Prostate gland (tissue), 2 donors: ENCODE results near the gene RIOK3. TPM values are rescaled to one million over a fixed set of nuclear protein-coding genes. Genes with fewer than 3 reads are reported as not detected.
"Not testable (repeated sequence)": the region's sequence is repeated elsewhere in the genome, so short reads cannot be mapped to it uniquely, and the experiment has no call there.

ENCODE experiments used
- DNase-seq: peaks from one replicate; pipeline ENCODE4 v3.0.0-alpha.2; 2019; ENCODE audit warnings: low spot score
- H3K27ac ChIP-seq, 2 donors: fragments of 200-600 bp; sonication (generic); 2 replicates each; pipeline ENCODE4 v1.5.1; 2017 to 2019
- H3K27me3 ChIP-seq: fragments of 200-600 bp; sonication (generic); replicated peaks from 2 replicates; pipeline ENCODE4 v1.5.1; 2019; ENCODE audit not compliant: insufficient read depth
- H3K36me3 ChIP-seq, 2 donors: fragments of 200-600 bp; sonication (generic); 1 replicate in 1 of 2; 2 replicates in 1 of 2; pipeline versions ENCODE4 v1.5.1 to v1.8.1; 2017 to 2019
- H3K4me1 ChIP-seq: fragments of 200-600 bp; sonication (generic); replicated peaks from 2 replicates; pipeline ENCODE4 v1.5.1; 2019
- H3K4me3 ChIP-seq, 2 donors: fragments of 200-600 bp; sonication (generic); 2 replicates each; pipeline ENCODE4 v1.5.1; 2017 to 2019
- H3K9me3 ChIP-seq: fragments of 200-600 bp; sonication (generic); 2 replicates; pipeline ENCODE4 v1.5.1; 2017
- POLR2A ChIP-seq: fragments of 450-650 bp; IDR thresholded peaks from one replicate; pipeline ENCODE4 v1.6.1; 2016; ENCODE audit warnings: antibody characterized with exemption, mild to moderate bottlenecking
- POLR2AphosphoS5 ChIP-seq: sonication (generic); formaldehyde crosslinking; IDR thresholded peaks from one replicate; pipeline ENCODE4 v1.6.1; 2017; ENCODE audit warnings: antibody characterized with exemption
- WGBS: methylation state at CpG from one replicate; pipeline ENCODE4 v1.1.5; 2018; 5-methylcytosine and 5-hydroxymethylcytosine counted together
- intact Hi-C: fragments of 100-400 bp; cut with DNase I; formaldehyde crosslinking; loops from one replicate; pipeline ENCODE4 v1.14.2; 2022
- total RNA-seq, 2 donors: library from RNA; depleted of rRNA; stranded (reverse); fragments of >200 nt; gene quantifications; one replicate each; pipeline ENCODE4 v1.1.0, GENCODE V29; 2016
- TF ChIP-seq, protein P1 (sequence below), 4 experiments: fragments of 200-600 bp in 2 of 4; fragments of 450-650 bp in 2 of 4; sonication (generic) in 2 of 4; IDR thresholded peaks; 1 replicate in 3 of 4; 2 replicates in 1 of 4; pipeline ENCODE4 v1.5.1; 2016 to 2019; ENCODE audit warnings: antibody characterized with exemption in 4 of 4, mild to moderate bottlenecking in 2 of 4, moderate library complexity in 2 of 4

RIOK3 gene
- total RNA-seq, 2 donors from 2014 or later: 40.6 to 44.6 TPM

DNA sequence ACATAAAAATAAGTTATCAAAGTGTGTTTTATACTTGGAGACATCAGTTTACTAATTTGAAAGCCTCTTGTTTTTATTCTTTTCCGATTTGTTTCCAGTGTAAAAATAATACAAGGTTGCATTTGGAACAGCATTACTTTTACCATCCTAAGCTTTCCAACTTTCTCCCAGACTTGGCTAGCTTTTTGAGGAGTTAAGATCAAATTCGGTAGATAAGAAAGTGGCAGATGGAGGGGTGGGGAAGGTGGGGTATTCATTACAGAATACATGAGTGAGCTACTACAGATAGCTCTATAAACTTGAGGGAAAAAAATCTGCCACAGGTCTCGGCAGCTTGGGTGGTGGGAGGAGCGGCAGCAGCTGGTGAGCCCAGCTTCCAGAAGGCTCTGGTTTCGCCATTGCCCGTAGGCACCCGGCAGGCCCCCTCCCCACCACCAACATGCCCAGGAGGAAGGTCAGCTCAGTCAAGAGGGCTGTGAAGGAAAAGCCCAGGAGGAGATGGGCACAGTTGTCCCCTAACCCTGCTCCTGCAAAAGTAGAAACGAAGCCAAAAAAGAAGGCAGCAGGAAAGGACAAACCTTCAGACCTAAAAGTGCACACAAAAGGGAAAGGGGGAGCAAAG, 31.6 kb downstream of the RIOK3 start:
- H3K9me3 ChIP-seq: no peaks in the 10 kb centered on the region
- no peaks in the 10 kb centered on the region for H3K27me3 ChIP-seq
- peaks cover 0 to 3% of the 10 kb centered on the region in 2 donors for H3K36me3 ChIP-seq
- H3K4me3 ChIP-seq: no peak overlapping the region
- no peak overlapping the region for H3K27ac ChIP-seq
- intact Hi-C loops: no loop called here
- H3K4me1 ChIP-seq: no peaks in the 10 kb centered on the region
- WGBS: 35% methylated on average over 8 of the region's 8 CpGs
- TF ChIP-seq POLR2AphosphoS5 (no peak), POLR2A (no peak)
- TF ChIP-seq, protein P1, sequence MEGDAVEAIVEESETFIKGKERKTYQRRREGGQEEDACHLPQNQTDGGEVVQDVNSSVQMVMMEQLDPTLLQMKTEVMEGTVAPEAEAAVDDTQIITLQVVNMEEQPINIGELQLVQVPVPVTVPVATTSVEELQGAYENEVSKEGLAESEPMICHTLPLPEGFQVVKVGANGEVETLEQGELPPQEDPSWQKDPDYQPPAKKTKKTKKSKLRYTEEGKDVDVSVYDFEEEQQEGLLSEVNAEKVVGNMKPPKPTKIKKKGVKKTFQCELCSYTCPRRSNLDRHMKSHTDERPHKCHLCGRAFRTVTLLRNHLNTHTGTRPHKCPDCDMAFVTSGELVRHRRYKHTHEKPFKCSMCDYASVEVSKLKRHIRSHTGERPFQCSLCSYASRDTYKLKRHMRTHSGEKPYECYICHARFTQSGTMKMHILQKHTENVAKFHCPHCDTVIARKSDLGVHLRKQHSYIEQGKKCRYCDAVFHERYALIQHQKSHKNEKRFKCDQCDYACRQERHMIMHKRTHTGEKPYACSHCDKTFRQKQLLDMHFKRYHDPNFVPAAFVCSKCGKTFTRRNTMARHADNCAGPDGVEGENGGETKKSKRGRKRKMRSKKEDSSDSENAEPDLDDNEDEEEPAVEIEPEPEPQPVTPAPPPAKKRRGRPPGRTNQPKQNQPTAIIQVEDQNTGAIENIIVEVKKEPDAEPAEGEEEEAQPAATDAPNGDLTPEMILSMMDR (IDR thresholded peaks at IDR 0.05): no peak
- DNase-seq: no peak

DNA sequence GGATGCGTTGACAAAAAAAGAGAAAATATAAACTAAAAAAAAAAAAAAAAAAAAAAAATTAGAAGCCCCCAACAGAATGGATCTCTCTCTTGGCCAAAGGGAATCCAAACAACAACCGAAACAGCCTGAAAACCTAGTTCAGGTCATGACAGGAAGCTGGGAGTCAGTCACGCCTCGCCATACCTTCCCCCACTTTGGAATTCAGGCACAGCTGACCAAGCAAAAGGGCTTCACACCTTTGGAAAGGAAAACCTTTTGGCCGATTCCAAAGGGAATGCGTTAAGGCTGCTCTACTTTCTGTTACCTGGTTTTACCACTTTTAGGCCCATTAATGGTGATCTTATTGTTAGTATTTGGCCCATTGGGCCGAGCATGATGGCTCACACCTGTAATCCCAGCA, 32.3 kb downstream of the RIOK3 start:
- intact Hi-C loops: no loop called here
- H3K9me3 ChIP-seq: no peaks in the 10 kb centered on the region
- H3K27me3 ChIP-seq: no peaks in the 10 kb centered on the region
- no peak overlapping the region for H3K4me3 ChIP-seq
- no peaks in the 10 kb centered on the region for H3K4me1 ChIP-seq
- H3K27ac ChIP-seq: no peak overlapping the region
- H3K36me3 ChIP-seq: no peaks in the 10 kb centered on the region
- WGBS: 92% methylated on average over 7 of the region's 7 CpGs
- no peak for DNase-seq
- TF ChIP-seq POLR2AphosphoS5 (no peak), POLR2A (no peak)
- TF ChIP-seq, protein P1 (IDR thresholded peaks at IDR 0.05): no peak

DNA sequence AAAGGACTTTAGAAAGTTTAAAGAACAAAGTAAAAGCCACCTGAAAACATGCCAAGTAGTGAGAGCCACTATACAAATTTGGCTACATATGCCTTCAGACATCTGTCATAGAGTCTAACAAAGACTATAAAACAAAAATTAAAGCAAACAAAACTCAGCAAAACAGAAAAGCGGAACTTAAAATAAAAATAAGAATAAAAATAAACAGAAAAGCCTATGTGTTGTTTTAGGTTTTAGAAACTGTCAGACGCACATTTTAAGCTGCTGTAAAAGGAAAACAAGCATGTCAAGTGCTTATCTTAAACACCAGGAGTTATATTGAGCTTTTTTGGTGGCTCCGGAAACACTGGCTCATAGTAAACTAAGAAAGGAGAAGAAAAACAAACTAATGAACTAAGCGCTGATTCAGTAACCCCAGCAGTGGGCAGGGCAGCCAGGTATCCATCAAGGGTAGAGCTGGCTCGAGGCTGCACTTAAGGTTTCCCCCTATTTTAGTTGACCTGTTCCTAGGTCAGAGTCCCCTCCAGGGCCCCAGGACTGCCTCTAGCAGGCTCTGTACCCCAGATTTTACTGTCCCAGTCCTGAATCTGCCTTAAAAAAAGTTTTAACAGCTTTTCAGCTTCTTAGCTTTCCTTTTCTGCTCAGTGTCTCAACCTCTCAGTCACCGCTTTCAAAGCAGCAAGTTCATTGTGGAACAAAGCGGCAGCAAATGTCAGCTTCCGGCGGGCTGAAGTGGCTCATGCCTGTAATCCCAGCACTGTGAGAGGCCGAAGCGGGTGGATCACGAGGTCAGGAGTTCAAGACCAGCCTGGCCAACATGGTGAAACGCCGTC, 34.9 kb downstream of the RIOK3 start:
- Histone ChIP-seq H3K4me3 (peak overlapping the region in 1 of 2 donors; percentile 8), H3K27me3 (no peaks in the 10 kb centered on the region), H3K9me3 (no peaks in the 10 kb centered on the region), H3K36me3 (no peaks in the 10 kb centered on the region), H3K27ac (peak overlapping the region; percentile 57 to 71), H3K4me1 (no peaks in the 10 kb centered on the region)
- intact Hi-C loops: no loop called here
- 31% methylated on average over 14 of the region's 14 CpGs for WGBS
- DNase-seq: no peak
- TF ChIP-seq, protein P1 (IDR thresholded peaks at IDR 0.05): no peak
- TF ChIP-seq POLR2A (no peak), POLR2AphosphoS5 (no peak)

DNA sequence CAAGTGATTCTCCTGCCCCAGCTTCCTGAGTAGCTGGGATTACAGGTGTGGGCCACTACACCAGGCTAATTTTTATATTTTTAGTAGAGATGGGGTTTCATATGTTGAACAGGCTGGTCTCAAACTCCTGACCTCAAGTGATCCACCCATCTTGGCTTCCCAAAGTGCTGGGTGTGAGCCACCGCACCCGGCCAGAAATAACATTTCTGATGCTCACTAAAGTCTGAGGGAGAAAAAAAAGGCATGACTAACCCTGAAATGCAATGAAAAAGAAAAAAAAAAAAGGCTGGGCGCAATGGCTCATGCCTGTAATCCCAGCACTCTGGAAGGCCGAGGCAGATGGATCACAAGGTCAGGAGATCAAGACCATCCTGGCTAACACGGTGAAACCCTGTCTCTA, 36.5 kb downstream of the RIOK3 start:
- H3K9me3 ChIP-seq, H3K27me3 ChIP-seq, H3K4me3 ChIP-seq, intact Hi-C loops, H3K4me1 ChIP-seq, H3K27ac ChIP-seq, H3K36me3 ChIP-seq, DNase-seq: not testable (repeated sequence)
- 71% methylated on average over 5 of the region's 5 CpGs for WGBS

DNA sequence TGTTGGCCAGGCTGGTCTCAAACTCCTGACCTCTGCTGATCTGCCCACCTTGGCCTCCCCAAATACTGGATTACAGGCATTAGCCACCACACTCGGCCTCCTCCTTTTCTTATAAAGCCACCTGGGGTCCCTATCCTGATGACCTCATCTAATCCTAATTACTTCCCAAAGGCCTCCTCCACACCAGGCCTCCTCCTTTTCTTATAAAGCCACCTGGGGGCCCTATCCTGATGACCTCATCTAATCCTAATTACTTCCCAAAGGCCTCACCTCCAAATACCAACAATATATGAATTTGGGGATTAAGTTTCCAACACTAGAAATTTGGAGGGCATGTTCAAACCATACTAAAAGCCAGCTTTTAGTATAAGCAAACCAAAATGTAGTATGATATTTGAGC, 40.6 kb downstream of the RIOK3 start:
- intact Hi-C loops: no loop called here
- WGBS: 93% methylated on average over 1 of the region's 1 CpG
- H3K27ac ChIP-seq: no peak overlapping the region
- no peaks in the 10 kb centered on the region for H3K27me3 ChIP-seq
- no peaks in the 10 kb centered on the region for H3K9me3 ChIP-seq
- H3K4me1 ChIP-seq: no peaks in the 10 kb centered on the region
- TF ChIP-seq, protein P1 (IDR thresholded peaks at IDR 0.05): no peak
- TF ChIP-seq POLR2AphosphoS5 (no peak), POLR2A (no peak)
- no peak overlapping the region for H3K4me3 ChIP-seq
- no peaks in the 10 kb centered on the region for H3K36me3 ChIP-seq
- DNase-seq: no peak
